GM12891 (cell line): ENCODE results near the gene HECTD4.
A peak's percentile ranks its signal among the peaks of the same experiment; 100 is the strongest.

Experiments
- DNase-seq: peaks from one replicate; pipeline ENCODE4 v3.0.0; 2011; ENCODE audit warnings: low spot score; ENCODE audit not compliant: insufficient read length
- FAIRE-seq: peaks from 2 replicates; lab custom pipeline; 2011; peaks lifted over from hg19 to GRCh38; lab: Jason Lieb, UNC
- PAX5 ChIP-seq: IDR thresholded peaks from 2 replicates; pipeline ENCODE4 v1.6.1; 2011; ENCODE audit warnings: low read length, moderate library complexity, mild to moderate bottlenecking; ENCODE audit not compliant: insufficient read depth, severe bottlenecking
- POLR2A ChIP-seq: IDR thresholded peaks from 2 replicates; pipeline ENCODE4 v1.6.1; 2011; ENCODE audit warnings: low read depth, low read length, control low read depth
- POLR2AphosphoS5 ChIP-seq: IDR thresholded peaks from 2 replicates; pipeline ENCODE4 v1.6.1; 2011; ENCODE audit warnings: low read depth, low read length, control low read depth
- POU2F2 ChIP-seq: IDR thresholded peaks from 2 replicates; pipeline ENCODE4 v1.6.1; 2011; ENCODE audit warnings: low read depth, mild to moderate bottlenecking, control low read depth, low read length, moderate library complexity
- SPI1 ChIP-seq: IDR thresholded peaks from 2 replicates; pipeline ENCODE4 v1.6.1; 2011; ENCODE audit warnings: low read depth, low read length, control low read depth
- TAF1 ChIP-seq: IDR thresholded peaks from 2 replicates; pipeline ENCODE4 v1.6.1; 2011; ENCODE audit warnings: low read depth, low read length, control low read depth

Gene HECTD4

GRCh38 chr12:112175361-112176155, 206.7 kb downstream of the HECTD4 start:
- FAIRE-seq = peak; percentile 48
- TF ChIP-seq SPI1 (no peak), TAF1 (no peak), POU2F2 (no peak), POLR2A (no peak), POLR2AphosphoS5 (no peak), PAX5 (no peak)
- no peak for DNase-seq

DNA sequence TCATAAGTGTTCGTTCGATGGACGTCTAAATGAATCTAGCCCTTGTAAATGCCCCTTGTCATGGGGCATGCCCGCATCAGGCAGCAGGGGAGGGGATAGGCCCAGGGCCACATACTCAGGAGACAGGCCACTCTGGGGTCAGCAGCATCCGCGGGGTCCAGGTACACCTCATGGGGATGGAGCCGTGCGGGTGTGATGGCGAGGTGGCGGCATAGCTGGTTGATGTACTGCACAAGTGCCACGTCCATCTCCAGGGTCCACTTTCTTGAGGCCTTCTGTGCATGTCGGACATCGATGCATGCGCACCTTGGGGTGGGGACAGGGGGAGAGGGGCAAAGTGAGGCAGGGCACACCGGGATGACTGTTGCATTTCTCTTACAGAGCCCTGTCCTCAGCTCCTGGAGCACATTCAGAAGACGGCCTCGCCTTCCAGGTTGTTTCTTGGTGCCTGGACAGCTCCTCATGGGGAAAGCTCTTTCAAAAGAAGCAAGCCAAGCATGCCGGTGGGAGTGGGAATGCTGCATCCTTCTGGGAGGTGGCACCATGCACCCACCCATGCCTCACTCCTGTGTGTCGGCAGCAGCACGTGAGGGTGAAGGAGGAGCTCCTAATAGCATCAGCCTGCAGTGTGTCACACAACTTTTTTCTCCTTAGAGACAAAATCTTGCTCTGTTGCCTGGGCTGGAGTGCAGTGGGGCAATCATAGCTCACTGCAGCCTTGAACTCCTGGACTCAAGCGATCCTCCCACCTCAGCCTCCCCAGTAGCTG, 209.5 kb downstream of the HECTD4 start:
- DNase-seq = no peak
- no peak for FAIRE-seq
- TF ChIP-seq TAF1 = no peak
- no peak for TF ChIP-seq POLR2AphosphoS5
- no peak for TF ChIP-seq POLR2A
- no peak for TF ChIP-seq POU2F2
- no peak for TF ChIP-seq PAX5
- TF ChIP-seq SPI1 = no peak

- no peak for TF ChIP-seq POLR2AphosphoS5
- TF ChIP-seq POU2F2 = no peak
- TF ChIP-seq PAX5 = no peak
- TF ChIP-seq TAF1 = no peak
- TF ChIP-seq SPI1 = no peak
- no peak for TF ChIP-seq POLR2A
- no peak for FAIRE-seq
- no peak for DNase-seq
Observed at GRCh38 chr12:112170971-112171596, 211.1 kb downstream of the HECTD4 start.

DNA sequence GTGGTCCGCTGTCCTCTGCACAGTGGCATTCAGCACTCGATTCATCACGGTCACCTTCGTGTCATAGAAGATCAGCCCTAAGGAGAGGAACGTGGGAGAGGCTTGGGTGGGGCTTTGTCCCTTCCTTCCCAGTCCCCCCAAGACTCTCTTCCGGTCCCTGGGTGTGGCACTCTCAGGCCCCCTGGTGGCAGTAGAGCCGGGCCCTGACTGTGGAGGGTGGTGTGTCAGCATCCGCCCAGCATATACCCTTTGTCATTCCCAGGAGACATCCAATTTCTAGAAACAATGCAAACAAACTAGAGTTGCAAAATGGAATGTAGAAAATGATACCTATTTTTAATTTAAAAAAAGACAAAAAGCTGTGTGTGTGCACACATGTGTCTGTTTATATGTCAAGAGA, 211.9 kb downstream of the HECTD4 start:
- FAIRE-seq = no peak
- no peak for DNase-seq

DNA sequence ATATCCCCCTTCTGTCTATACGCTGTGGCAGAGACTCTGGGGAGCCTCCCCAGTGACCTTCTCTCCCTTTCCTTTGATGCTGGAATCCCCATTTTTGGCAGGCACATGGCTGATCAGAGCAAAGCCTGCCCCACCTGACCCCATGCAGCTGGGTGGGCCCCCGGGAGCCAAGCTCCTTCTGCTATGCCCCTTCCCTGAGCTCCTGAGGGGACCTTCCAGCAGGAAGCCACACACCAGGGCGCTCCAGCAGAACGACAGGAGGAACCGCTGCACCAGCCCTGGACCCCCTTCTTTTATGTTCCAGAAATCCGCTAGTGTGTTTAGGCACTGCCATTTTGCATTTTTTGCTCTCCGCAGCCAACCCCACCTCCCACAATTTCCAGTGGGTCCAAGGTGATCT, 212.3 kb downstream of the HECTD4 start:
- DNase-seq (no peak), FAIRE-seq (no peak)
- TF ChIP-seq SPI1 (no peak), TAF1 (no peak), PAX5 (no peak), POU2F2 (no peak), POLR2AphosphoS5 (no peak), POLR2A (no peak)

More for the DNA sequence above, 211.9 kb downstream of the HECTD4 start:
- TF ChIP-seq PAX5 (no peak), POLR2AphosphoS5 (no peak), POLR2A (no peak), SPI1 (no peak), POU2F2 (no peak), TAF1 (no peak)

GRCh38 chr12:112169161-112169872, 212.9 kb downstream of the HECTD4 start:
- FAIRE-seq (no peak), DNase-seq (no peak)
- no peak for TF ChIP-seq PAX5
- TF ChIP-seq POLR2AphosphoS5 = no peak
- TF ChIP-seq SPI1 = no peak

DNA sequence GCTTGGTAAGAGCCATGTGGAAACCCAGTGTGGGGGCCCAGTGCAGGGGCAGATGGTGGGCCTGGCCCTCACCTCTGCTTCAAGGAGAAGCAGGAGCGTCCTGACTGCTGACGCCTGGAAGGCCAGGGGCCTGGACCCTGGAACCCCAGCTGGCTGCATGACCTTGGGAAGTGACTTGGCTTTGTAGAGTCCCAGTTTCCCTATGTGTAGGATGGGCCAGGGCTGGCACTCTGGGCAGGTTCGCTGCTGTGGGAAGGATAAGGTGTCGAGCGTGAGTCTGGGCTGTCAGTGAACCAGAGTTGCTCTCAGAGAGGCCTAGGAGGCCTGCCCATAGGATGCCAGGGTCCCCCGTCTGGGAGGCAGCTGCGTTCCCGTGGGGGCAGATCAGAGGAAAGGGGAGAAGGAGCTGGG, 213.7 kb downstream of the HECTD4 start:
- no peak for FAIRE-seq
- TF ChIP-seq TAF1 = no peak
- TF ChIP-seq PAX5 = no peak
- TF ChIP-seq SPI1 = no peak
- TF ChIP-seq POLR2AphosphoS5 = no peak
- TF ChIP-seq POU2F2 = no peak
- no peak for TF ChIP-seq POLR2A
- DNase-seq = no peak

DNA sequence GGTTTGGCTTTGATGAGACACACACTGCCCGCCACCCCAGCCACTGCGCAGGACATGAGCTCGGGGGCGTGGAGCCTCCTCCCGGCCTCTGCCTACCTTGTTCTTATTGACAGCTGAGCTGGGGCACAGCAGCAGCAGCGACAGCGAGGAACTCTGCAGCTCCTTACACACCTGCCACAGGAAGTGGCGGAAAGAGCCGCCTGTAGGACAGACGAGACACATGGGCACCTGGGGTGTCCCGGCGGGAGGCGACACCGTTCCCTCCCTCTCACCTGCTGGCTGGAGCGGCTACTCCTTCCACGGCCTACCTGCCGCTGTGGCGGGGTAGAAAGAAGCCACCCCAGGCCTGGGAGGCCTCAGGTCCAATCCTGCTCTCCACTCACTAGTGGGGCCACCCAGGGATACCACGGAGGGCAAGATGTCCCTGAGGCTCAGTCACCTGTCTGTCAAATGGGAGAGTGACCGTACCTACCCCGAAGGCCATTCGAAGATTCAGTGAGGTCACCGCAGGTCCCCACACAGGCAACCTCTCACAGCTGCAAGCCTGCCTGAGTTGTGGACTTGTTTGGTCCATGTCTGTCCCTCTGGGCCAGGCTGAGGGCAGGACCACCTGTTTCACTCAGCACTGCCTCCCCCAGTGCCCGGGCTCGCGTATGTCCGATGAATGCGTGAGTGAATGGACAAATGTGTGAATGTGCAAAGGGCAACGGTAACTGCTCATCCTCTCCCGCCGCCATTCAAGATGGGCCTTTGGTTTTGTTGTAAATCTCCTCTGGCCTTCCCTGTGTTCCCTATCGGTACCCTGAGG, 214.3 kb downstream of the HECTD4 start:
- no peak for FAIRE-seq
- TF ChIP-seq POLR2AphosphoS5 (no peak), POU2F2 (no peak), PAX5 (no peak), SPI1 (no peak), TAF1 (no peak), POLR2A (no peak)

DNA sequence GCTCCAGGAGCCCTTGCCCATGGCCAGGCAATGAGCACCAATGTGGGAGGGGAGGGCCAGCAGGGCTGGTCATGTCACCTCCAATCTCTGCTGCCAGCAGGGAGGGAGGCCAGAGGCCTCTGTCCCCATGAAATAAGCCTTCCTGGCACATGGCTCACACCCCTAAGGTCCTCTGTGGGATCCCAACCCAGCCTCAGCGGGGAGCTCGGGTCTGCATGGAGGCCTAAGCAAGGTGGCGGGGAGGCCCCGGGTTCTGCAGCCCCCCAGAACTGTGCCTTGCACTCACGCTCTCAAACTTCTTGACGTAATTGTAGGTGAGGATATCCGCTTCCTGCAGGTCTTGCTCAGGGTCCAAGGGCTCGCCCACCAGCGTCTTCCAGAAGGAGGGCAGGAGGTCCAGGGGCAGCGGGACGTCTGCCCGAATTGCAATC, 215.2 kb downstream of the HECTD4 start:
- no peak for FAIRE-seq
- no peak for DNase-seq
- TF ChIP-seq POLR2AphosphoS5 (no peak), TAF1 (no peak), POLR2A (no peak), POU2F2 (no peak), PAX5 (no peak), SPI1 (no peak)

More for the DNA sequence above, 214.3 kb downstream of the HECTD4 start:
- no peak for DNase-seq
